Measurements from ENCODE around the gene LRTM2.

Gene LRTM2

GRCh38 chr12:1792406-1792805, 28.0 kb upstream of the LRTM2 start:
- DNase-seq (ENCODE audit: insufficient read length) = no peak
- FAIRE-seq = no peak
- TF ChIP-seq POLR2A (IDR thresholded peaks at IDR 0.05; ENCODE audit: low read depth, low read length) (no peak), TAF1 (IDR thresholded peaks at IDR 0.05; ENCODE audit: borderline replicate concordance, low read depth, low read length) (no peak)

GRCh38 chr12:1793426-1794210, 26.7 kb upstream of the LRTM2 start:
- TF ChIP-seq TAF1 (IDR thresholded peaks at IDR 0.05; ENCODE audit: borderline replicate concordance, low read depth, low read length) (no peak), POLR2A (IDR thresholded peaks at IDR 0.05; ENCODE audit: low read depth, low read length) (no peak), POLR2AphosphoS5 (IDR thresholded peaks at IDR 0.05; ENCODE audit: low read depth, low read length) (no peak)
- no peak for FAIRE-seq
- DNase-seq (ENCODE audit: insufficient read length) = no peak

- FAIRE-seq = no peak
- no peak for DNase-seq (ENCODE audit: insufficient read length)
- TF ChIP-seq POLR2AphosphoS5 (IDR thresholded peaks at IDR 0.05; ENCODE audit: low read depth, low read length) = no peak
- TF ChIP-seq TAF1 (IDR thresholded peaks at IDR 0.05; ENCODE audit: borderline replicate concordance, low read depth, low read length) = no peak
- TF ChIP-seq POLR2A (IDR thresholded peaks at IDR 0.05; ENCODE audit: low read depth, low read length) = no peak
Measured at GRCh38 chr12:1794440-1795090, 25.8 kb upstream of the LRTM2 start.

- FAIRE-seq (no peak), DNase-seq (ENCODE audit: insufficient read length) (no peak)
- no peak for TF ChIP-seq POLR2AphosphoS5 (IDR thresholded peaks at IDR 0.05; ENCODE audit: low read depth, low read length)
- TF ChIP-seq TAF1 (IDR thresholded peaks at IDR 0.05; ENCODE audit: borderline replicate concordance, low read depth, low read length) = no peak
- no peak for TF ChIP-seq POLR2A (IDR thresholded peaks at IDR 0.05; ENCODE audit: low read depth, low read length)
Measured at GRCh38 chr12:1795221-1795784, 25.1 kb upstream of the LRTM2 start.

GRCh38 chr12:1795785-1796514, 24.4 kb upstream of the LRTM2 start:
- DNase-seq (ENCODE audit: insufficient read length) (peak; percentile 95), FAIRE-seq (peak; percentile 99)
- peak; percentile 57; the same call in 1 of the 2 replicates for TF ChIP-seq TAF1 (IDR thresholded peaks at IDR 0.05; ENCODE audit: borderline replicate concordance, low read depth, low read length)
- peak; percentile 85 for TF ChIP-seq POLR2AphosphoS5 (IDR thresholded peaks at IDR 0.05; ENCODE audit: low read depth, low read length)
- TF ChIP-seq POLR2A (IDR thresholded peaks at IDR 0.05; ENCODE audit: low read depth, low read length) = peak; percentile 89

DNA sequence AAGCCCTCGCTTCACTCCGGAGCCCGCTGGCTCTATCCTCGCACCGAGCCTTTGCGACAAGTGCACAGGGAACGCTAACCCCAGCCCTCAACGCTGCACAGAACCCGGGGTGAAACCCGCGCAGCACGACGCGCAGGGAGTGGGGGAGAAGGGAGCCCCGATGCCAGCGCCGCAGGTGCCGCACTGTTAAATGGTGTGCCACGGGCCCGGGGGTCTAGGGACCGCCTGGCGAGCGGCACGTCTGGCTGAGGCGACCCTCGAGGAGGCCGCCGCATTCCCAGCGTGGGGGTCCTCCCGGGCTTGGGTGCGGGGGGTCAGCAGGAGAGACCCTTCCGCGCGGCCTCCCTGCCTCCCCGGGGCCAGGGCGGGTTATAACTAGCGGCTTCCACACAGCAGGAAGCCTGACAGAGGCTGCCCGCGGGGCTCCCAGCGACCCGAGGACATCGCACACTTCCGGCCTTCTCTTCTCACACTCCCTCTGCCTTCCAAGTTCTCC, 23.8 kb upstream of the LRTM2 start:
- DNase-seq (ENCODE audit: insufficient read length) (no peak), FAIRE-seq (no peak)
- TF ChIP-seq POLR2A (IDR thresholded peaks at IDR 0.05; ENCODE audit: low read depth, low read length) (no peak), TAF1 (IDR thresholded peaks at IDR 0.05; ENCODE audit: borderline replicate concordance, low read depth, low read length) (no peak), POLR2AphosphoS5 (IDR thresholded peaks at IDR 0.05; ENCODE audit: low read depth, low read length) (no peak)

DNA sequence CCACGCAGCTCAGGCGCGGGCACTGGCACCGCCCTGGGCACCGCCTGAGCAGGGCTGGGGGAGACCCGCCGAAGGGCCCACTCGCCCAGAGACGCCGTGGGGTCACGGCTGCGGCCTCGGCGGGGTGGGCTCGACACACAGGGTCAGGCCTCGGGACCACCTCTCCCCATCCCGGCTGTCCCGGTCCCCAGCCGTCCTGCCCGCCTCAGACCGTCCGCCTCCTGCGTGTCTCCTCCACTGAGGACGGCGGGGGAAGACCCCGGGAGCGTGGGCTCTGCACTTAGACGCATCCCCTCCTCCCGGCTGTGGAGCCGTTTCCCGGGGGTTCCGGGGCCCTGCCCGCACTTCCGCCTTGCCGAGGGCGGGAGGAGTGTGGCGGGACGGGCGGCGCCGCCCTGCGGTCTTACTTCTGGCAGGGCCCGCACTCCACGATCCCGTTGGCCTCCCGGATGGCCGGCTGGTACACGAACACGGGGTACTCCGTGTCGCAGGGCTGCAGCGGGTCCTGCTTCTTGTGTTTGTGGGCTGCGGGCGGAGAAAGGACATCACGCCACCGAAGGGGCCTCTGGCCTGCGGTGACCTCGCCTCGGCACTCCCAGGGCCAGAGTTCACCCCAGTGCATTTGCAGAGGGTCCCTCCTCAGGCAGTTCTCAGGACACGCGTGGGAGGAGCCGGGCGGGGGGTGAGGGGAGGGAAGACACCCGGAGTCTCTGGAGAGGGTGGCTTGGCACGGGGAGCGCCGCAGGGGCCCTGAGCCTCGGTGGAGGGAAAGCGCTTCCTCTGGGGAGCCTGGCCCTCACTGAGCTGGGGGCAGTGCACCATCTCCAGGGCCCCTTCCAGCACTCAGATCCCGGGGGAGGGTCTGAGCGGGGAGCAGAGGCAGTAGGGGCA, 23.1 kb upstream of the LRTM2 start:
- peak; percentile 58 for DNase-seq (ENCODE audit: insufficient read length)
- peak; percentile 76 for FAIRE-seq
- TF ChIP-seq POLR2AphosphoS5 (IDR thresholded peaks at IDR 0.05; ENCODE audit: low read depth, low read length) = peak; percentile 46; the same call in 1 of the 2 replicates
- no peak for TF ChIP-seq TAF1 (IDR thresholded peaks at IDR 0.05; ENCODE audit: borderline replicate concordance, low read depth, low read length)
- peak; percentile 58; the same call in 1 of the 2 replicates for TF ChIP-seq POLR2A (IDR thresholded peaks at IDR 0.05; ENCODE audit: low read depth, low read length)

DNA sequence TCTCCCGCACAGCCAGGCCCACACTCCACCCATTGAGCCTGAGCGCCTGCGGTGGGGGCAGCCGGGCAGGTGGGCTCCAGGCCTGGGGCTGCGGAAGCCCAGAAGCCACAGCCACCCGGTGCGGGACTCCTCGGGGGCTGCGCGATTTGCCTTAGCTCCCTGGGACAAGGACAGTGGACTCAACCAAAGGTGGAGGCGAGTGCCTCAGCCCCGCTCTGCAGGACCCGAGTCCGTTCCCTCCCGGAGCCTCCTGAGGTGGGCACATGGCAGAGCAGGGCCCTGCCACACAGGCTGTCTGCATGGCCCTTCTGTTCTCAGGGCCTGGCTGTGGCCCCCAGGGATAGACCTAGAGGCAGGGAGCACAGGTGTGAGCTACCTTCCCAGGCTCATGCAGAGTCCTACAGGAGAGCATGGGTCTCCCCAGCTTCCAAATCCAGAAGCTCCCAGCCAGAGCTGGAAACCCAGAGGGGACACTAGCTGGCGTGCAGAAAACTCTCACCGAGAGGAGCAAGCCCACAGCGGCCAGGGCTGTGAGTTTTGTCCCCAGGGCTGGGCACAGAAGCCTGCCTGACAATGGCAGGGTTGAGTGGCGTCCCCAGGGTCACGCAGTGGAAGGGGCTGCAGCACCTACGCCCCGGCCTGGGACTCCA, 22.2 kb upstream of the LRTM2 start:
- DNase-seq (ENCODE audit: insufficient read length) (no peak), FAIRE-seq (no peak)
- TF ChIP-seq TAF1 (IDR thresholded peaks at IDR 0.05; ENCODE audit: borderline replicate concordance, low read depth, low read length) = no peak
- TF ChIP-seq POLR2A (IDR thresholded peaks at IDR 0.05; ENCODE audit: low read depth, low read length) = no peak
- TF ChIP-seq POLR2AphosphoS5 (IDR thresholded peaks at IDR 0.05; ENCODE audit: low read depth, low read length) = no peak

GRCh38 chr12:1798641-1799020, 21.7 kb upstream of the LRTM2 start:
- no peak for FAIRE-seq
- TF ChIP-seq TAF1 (IDR thresholded peaks at IDR 0.05; ENCODE audit: borderline replicate concordance, low read depth, low read length) = no peak
- no peak for TF ChIP-seq POLR2A (IDR thresholded peaks at IDR 0.05; ENCODE audit: low read depth, low read length)
- no peak for TF ChIP-seq POLR2AphosphoS5 (IDR thresholded peaks at IDR 0.05; ENCODE audit: low read depth, low read length)
- no peak for DNase-seq (ENCODE audit: insufficient read length)
